Cardiac muscle cell (in vitro differentiated cells and primary cell): ENCODE results near the gene STARD3. TPM values are rescaled to one million over a fixed set of nuclear protein-coding genes. Genes with fewer than 3 reads are reported as not detected.

Experiments
- DNase-seq, 2 donors: peaks; one replicate each; pipeline versions ENCODE4 v3.0.0 to v3.0.0-alpha.2; 2010 to 2017; ENCODE audit warnings: low read depth in 1 of 2, low spot score in 1 of 2
- H3K27ac ChIP-seq: fragments of 200-600 bp; sonication (generic); 2 replicates; pipeline ENCODE4 v1.5.1; 2016
- H3K27me3 ChIP-seq: fragments of 200-600 bp; sonication (generic); 2 replicates; pipeline ENCODE4 v1.6.0; 2016; ENCODE audit warnings: control low read depth
- H3K36me3 ChIP-seq: fragments of 200-600 bp; sonication (generic); 2 replicates; pipeline ENCODE4 v1.5.1; 2016; ENCODE audit warnings: control low read depth
- H3K4me1 ChIP-seq: fragments of 200-600 bp; sonication (generic); 2 replicates; pipeline ENCODE4 v1.8.1; 2017; ENCODE audit warnings: low read depth, mild to moderate bottlenecking, mixed run types
- H3K4me3 ChIP-seq: fragments of 200-600 bp; sonication (generic); 2 replicates; pipeline ENCODE4 v1.5.1; 2016; ENCODE audit warnings: mild to moderate bottlenecking
- H3K9me3 ChIP-seq: fragments of 200-600 bp; sonication (generic); 2 replicates; pipeline ENCODE4 v1.5.1; 2017; ENCODE audit warnings: low read depth, mild to moderate bottlenecking, control low read depth
- polyA plus RNA-seq: library from polyadenylated mRNA; unstranded; fragments of >200 nt; fragmentation: Nextera tagmentation; extraction: Ambion mirVana; gene quantifications from 2 replicates; pipeline ENCODE4 v1.2.1, GENCODE V29; 2016
- total RNA-seq: library from RNA; depleted of rRNA; stranded (reverse); fragments of >200 nt; gene quantifications from 2 replicates; pipeline ENCODE4 v1.2.3, GENCODE V29; 2016
- TF ChIP-seq, protein P1 (sequence below): IDR thresholded peaks from 2 replicates; pipeline ENCODE4 v1.5.1; 2012; ENCODE audit warnings: low read depth, mild to moderate bottlenecking, low read length

Gene STARD3
- total and polyA plus RNA-seq, 2 experiments from 2014 or later, result 47.9 to 67.1 TPM

DNA sequence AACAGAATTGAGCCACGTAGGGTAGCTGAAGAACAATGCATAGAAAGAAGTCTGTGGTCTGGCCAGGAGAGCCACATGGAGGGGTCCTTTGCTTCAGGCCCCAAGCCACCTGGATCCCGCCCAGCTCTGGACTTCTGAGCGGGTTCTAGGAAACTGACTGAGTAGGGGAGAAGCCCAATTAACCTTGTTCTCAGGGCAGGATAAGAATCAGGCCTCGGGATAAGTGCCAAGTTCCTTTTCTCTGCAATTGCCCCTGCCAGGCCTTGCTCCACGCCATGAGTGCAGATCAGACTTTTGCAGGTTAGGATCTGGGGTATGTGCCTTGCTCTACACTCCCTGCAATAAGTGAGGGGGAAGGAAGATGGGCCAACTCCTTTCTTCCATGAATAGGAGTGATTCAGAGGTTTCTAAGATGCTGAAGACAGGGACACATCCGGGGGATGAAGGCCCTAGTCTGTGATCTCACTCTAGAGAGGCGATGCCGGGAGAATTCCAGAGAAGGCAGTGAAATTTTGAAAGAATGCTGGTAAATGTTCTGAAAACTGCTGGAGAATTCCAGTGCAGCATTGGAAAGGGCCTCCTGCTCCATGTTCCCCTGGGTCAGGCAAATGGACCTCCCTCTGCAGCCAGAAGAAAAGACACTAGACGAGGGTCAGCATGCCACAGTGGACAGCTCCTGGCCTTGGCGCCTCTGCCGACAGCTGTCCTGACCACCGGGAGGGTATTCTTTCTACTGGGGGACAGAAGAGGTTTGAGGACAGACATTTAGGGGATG lies 35.0 kb upstream of the STARD3 start:
- Histone ChIP-seq H3K27ac (no peak overlapping the region), H3K27me3 (peaks cover 100% of the 10 kb centered on the region), H3K4me3 (no peak overlapping the region), H3K4me1 (peaks cover 4% of the 10 kb centered on the region), H3K9me3 (no peaks in the 10 kb centered on the region), H3K36me3 (no peaks in the 10 kb centered on the region)
- TF ChIP-seq, protein P1, sequence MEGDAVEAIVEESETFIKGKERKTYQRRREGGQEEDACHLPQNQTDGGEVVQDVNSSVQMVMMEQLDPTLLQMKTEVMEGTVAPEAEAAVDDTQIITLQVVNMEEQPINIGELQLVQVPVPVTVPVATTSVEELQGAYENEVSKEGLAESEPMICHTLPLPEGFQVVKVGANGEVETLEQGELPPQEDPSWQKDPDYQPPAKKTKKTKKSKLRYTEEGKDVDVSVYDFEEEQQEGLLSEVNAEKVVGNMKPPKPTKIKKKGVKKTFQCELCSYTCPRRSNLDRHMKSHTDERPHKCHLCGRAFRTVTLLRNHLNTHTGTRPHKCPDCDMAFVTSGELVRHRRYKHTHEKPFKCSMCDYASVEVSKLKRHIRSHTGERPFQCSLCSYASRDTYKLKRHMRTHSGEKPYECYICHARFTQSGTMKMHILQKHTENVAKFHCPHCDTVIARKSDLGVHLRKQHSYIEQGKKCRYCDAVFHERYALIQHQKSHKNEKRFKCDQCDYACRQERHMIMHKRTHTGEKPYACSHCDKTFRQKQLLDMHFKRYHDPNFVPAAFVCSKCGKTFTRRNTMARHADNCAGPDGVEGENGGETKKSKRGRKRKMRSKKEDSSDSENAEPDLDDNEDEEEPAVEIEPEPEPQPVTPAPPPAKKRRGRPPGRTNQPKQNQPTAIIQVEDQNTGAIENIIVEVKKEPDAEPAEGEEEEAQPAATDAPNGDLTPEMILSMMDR, result no peak
- no peak for DNase-seq

DNA sequence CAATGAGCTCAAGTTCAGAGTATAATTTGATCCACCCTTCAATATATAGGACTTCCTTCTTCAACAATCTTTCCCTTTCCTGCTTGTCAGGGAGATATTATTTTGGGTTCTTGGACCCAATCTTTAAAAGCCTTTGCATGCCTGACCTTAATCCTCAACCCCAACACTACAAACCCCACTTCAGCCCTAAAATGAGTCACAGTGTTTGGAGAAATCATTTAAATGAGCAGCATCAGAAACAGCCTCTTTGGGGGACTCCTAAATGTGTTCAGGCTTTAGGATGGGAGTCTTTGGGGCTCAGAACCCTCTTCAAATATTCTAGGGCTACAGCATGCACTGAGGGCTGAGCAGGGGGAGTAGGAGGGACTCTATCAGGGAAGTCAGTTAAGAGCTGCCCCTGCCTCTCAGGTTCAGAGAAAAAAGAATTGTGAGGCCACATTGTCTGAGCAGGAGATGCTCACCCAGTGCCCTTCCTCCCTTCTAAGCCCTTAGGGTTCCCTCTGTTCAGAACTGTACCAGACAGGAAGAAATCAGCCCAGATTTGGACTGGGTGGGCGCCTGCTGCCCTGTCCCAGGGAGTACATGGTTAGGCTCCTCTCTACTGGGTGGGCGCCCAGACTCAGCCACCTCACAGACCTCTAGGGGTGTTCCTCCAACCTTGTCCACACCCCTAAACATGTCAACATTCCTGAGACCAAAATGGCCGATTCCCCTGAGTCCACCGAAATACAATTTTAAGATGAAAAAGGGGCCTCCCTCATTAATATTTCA lies 34.2 kb upstream of the STARD3 start:
- Histone ChIP-seq H3K9me3 (no peaks in the 10 kb centered on the region), H3K27me3 (peaks cover 100% of the 10 kb centered on the region), H3K27ac (no peak overlapping the region), H3K4me3 (no peak overlapping the region), H3K36me3 (no peaks in the 10 kb centered on the region), H3K4me1 (peaks cover 4% of the 10 kb centered on the region)
- no peak for DNase-seq
- TF ChIP-seq, protein P1, result no peak

DNA sequence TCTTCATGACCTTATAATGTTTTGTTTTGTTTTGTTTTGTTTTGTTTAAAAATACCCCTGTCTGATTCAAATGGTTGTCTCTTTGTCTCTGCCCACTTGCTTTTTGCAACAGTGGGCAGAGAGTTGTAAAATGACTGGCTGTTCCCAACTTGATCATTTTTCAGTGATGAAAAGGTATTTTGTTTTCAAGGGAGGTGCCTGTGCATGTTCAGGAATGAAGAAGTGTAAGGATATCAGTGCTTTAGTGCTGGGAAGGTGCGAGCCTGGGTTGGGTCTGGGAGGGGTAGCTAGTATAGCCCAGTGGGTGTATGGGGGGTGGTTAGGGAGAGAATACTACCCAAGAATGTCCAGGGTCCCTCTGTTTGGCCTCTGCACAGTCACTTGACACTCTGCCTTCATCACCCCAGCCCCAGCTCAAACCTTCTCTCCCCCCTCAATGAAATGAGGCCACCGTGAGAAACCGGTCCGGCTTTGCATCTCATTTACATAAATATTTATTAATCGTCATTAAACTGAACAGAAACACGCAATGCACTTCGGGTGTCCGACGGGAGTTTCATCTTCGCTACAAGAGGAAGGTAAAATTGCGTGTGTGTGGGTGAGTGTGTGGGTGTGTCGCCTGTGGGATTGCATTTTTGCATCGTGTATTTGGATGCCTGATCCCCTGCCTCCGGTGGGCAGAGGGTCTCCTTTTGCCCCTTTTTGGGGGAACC lies 33.5 kb upstream of the STARD3 start:
- Histone ChIP-seq H3K27ac (no peak overlapping the region), H3K27me3 (peaks cover 100% of the 10 kb centered on the region), H3K9me3 (no peaks in the 10 kb centered on the region), H3K4me1 (peaks cover 4% of the 10 kb centered on the region), H3K4me3 (no peak overlapping the region), H3K36me3 (no peaks in the 10 kb centered on the region)
- TF ChIP-seq, protein P1, result no peak
- no peak for DNase-seq

DNA sequence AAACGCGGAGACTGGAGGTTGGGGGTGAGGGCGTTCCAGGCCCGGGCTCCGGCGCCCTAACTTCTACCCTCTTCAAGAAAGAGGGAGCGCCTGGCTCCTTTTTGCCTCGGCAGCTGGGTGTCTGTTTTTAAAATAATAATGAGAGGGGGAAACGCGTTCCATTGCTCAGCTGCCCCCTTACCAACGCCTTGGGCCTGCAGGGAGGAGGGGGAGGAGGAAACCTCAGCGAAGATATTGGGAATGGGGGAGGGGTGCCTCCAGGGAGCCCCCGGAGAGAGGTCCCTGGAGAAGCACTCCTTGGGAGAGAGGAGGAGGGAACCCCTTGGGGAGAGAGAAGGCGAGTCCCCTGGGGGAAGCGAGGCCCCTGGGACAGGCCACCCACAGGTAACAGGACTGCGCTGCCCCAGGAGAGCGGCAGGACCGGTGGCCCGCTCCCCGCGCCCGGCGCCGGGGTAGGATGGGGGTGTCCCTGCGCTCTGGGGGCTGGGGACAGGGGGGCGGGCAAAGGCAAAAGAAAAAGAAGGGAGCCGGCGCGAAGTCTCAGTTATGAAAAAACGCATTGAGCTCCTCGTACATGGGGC lies 31.9 kb upstream of the STARD3 start:
- peaks cover 4% of the 10 kb centered on the region for H3K4me1 ChIP-seq
- no peak for DNase-seq
- no peaks in the 10 kb centered on the region for H3K36me3 ChIP-seq
- H3K4me3 ChIP-seq, result no peak overlapping the region
- TF ChIP-seq, protein P1, result no peak
- no peaks in the 10 kb centered on the region for H3K9me3 ChIP-seq
- H3K27me3 ChIP-seq, result peaks cover 100% of the 10 kb centered on the region
- no peak overlapping the region for H3K27ac ChIP-seq
